Adrenal gland (tissue), 5 donors: ENCODE measurements around the gene CREG2.

Experiments used
- POLR2A ChIP-seq, 2 donors: fragments of 450-650 bp; IDR thresholded peaks; one replicate each; pipeline ENCODE4 v1.6.1; 2017; ENCODE audit warnings: antibody characterized with exemption in 2 of 2, mild to moderate bottlenecking in 2 of 2, moderate library complexity in 1 of 2
- TF ChIP-seq, protein P1 (sequence below), 6 experiments: fragments of 450-650 bp in 4 of 6; fragments of 200-600 bp in 2 of 6; sonication (generic) in 1 of 6; IDR thresholded peaks; 1 replicate in 5 of 6; 2 replicates in 1 of 6; pipeline versions ENCODE4 v1.5.1 to v1.8.0; 2016 to 2021; ENCODE audit warnings: antibody characterized with exemption in 6 of 6, mild to moderate bottlenecking in 2 of 6, moderate library complexity in 1 of 6
- donor health status: DM: no; HTN: no; CAD: no.

- TF ChIP-seq, protein P1, sequence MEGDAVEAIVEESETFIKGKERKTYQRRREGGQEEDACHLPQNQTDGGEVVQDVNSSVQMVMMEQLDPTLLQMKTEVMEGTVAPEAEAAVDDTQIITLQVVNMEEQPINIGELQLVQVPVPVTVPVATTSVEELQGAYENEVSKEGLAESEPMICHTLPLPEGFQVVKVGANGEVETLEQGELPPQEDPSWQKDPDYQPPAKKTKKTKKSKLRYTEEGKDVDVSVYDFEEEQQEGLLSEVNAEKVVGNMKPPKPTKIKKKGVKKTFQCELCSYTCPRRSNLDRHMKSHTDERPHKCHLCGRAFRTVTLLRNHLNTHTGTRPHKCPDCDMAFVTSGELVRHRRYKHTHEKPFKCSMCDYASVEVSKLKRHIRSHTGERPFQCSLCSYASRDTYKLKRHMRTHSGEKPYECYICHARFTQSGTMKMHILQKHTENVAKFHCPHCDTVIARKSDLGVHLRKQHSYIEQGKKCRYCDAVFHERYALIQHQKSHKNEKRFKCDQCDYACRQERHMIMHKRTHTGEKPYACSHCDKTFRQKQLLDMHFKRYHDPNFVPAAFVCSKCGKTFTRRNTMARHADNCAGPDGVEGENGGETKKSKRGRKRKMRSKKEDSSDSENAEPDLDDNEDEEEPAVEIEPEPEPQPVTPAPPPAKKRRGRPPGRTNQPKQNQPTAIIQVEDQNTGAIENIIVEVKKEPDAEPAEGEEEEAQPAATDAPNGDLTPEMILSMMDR (IDR thresholded peaks at IDR 0.05): no peak
- TF ChIP-seq POLR2A (IDR thresholded peaks at IDR 0.05): no peak
These were observed 29.9 kb downstream of the CREG2 start for GRCh38 chr2:101357376-101357775.
